IMR-90 (cell line): ENCODE results near the gene ATP10D. TPM values are rescaled to one million over a fixed set of nuclear protein-coding genes. Genes with fewer than 3 reads are reported as not detected.

Experiments used
- ATAC-seq: fragments of 200-7000 bp; cut with Tn5 transposase; 2 replicates; pipeline ENCODE4 v1.9.1; 2020; ENCODE audit warnings: low read depth, mild to moderate bottlenecking, moderate library complexity
- BruUV-seq: library from RNA; stranded (reverse); fragments of 400-500 nt; replicated peaks from 2 replicates; lab custom pipeline; 2021; lab: Mats Ljungman, UMichigan
- CTCF ChIA-PET: fragments of 300-600 bp; formaldehyde crosslinking; extraction: SDS; loops from one replicate; lab custom pipeline; 2021; ENCODE audit warnings: antibody characterized with exemption; lab: Yijun Ruan, JAX
- POLR2A ChIA-PET: fragments of 300-600 bp; sonication (Branson Sonifier 250); formaldehyde crosslinking; loops from one replicate; lab custom pipeline; 2022; ENCODE audit warnings: antibody characterized with exemption; ENCODE audit not compliant: unreplicated experiment; lab: Charles Lee
- DNase-seq: peaks from one replicate; pipeline ENCODE4 v3.0.0; 2013
- H2AFZ ChIP-seq: replicated peaks from 2 replicates; pipeline ENCODE3; 2013; ENCODE audit warnings: low read length, mild to moderate bottlenecking; ENCODE audit not compliant: poor library complexity
- H2AK5ac ChIP-seq: 2 replicates; pipeline ENCODE4 v1.6.1; 2013; ENCODE audit warnings: low read depth, low read length, inconsistent platforms
- H2AK9ac ChIP-seq: replicated peaks from 2 replicates; pipeline ENCODE3; 2013; ENCODE audit warnings: mild to moderate bottlenecking, low read depth, low read length, moderate library complexity; ENCODE audit not compliant: poor library complexity
- H2BK120ac ChIP-seq: 2 replicates; pipeline ENCODE4 v1.6.1; 2013; ENCODE audit warnings: low read depth, low read length, inconsistent platforms
- H2BK15ac ChIP-seq: 3 replicates; pipeline ENCODE4 v1.6.1; 2013; ENCODE audit warnings: low read depth, low read length, inconsistent platforms
- H2BK20ac ChIP-seq: 2 replicates; pipeline ENCODE4 v1.6.1; 2013; ENCODE audit warnings: low read depth, mild to moderate bottlenecking, inconsistent platforms, low read length, moderate library complexity
- H2BK5ac ChIP-seq: 2 replicates; pipeline ENCODE4 v1.6.1; 2013; ENCODE audit warnings: mild to moderate bottlenecking, low read depth, low read length, inconsistent platforms; ENCODE audit not compliant: poor library complexity, severe bottlenecking
- H3K14ac ChIP-seq: replicated peaks from 2 replicates; pipeline ENCODE4 v1.6.1; 2013; ENCODE audit warnings: low read depth, low read length, inconsistent platforms
- H3K18ac ChIP-seq: 2 replicates; pipeline ENCODE4 v1.6.1; 2013; ENCODE audit warnings: low read depth, low read length, control low read depth
- H3K23ac ChIP-seq: 2 replicates; pipeline ENCODE4 v1.6.1; 2013; ENCODE audit warnings: low read depth, low read length, inconsistent platforms
- H3K27ac ChIP-seq: 2 replicates; pipeline ENCODE4 v1.5.1; 2013; ENCODE audit warnings: mild to moderate bottlenecking, control low read depth, low read length; ENCODE audit not compliant: insufficient read depth
- H3K27me3 ChIP-seq: 2 replicates; pipeline ENCODE4 v1.6.1; 2013; ENCODE audit warnings: low read length; ENCODE audit not compliant: control insufficient read depth, insufficient read depth
- H3K36me3 ChIP-seq: 2 replicates; pipeline ENCODE4 v1.6.1; 2013; ENCODE audit warnings: low read length, mixed read lengths; ENCODE audit not compliant: control insufficient read depth, insufficient read depth
- H3K4ac ChIP-seq: 2 replicates; pipeline ENCODE4 v1.6.1; 2013; ENCODE audit warnings: low read depth, low read length, inconsistent platforms
- H3K4me1 ChIP-seq: 2 replicates; pipeline ENCODE4 v1.6.1; 2013; ENCODE audit warnings: low read length, mixed read lengths; ENCODE audit not compliant: control insufficient read depth, insufficient read depth
- H3K4me2 ChIP-seq: 2 replicates; pipeline ENCODE4 v1.6.1; 2013; ENCODE audit warnings: low read depth, mild to moderate bottlenecking, control low read depth, low read length, moderate library complexity
- H3K4me3 ChIP-seq: 2 replicates; pipeline ENCODE4 v1.5.1; 2013; ENCODE audit warnings: low read depth, mild to moderate bottlenecking, control low read depth, low read length, moderate library complexity; ENCODE audit not compliant: insufficient read depth
- H3K56ac ChIP-seq: 2 replicates; pipeline ENCODE4 v1.6.1; 2013; ENCODE audit warnings: low read length, inconsistent platforms; ENCODE audit not compliant: insufficient read depth; ENCODE audit errors: extremely low read depth
- H3K79me1 ChIP-seq, 2 experiments: 2 replicates each; pipeline ENCODE4 v1.6.1; 2013; ENCODE audit warnings: low read length in 2 of 2, inconsistent platforms in 1 of 2, low read depth in 1 of 2
- H3K9ac ChIP-seq: 2 replicates; pipeline ENCODE4 v1.6.1; 2013; ENCODE audit warnings: low read depth, low read length, control low read depth
- H3K9me1 ChIP-seq: 2 replicates; pipeline ENCODE4 v1.6.1; 2013; ENCODE audit warnings: low read length, inconsistent platforms; ENCODE audit not compliant: insufficient read depth
- H3K9me3 ChIP-seq: 2 replicates; pipeline ENCODE4 v1.6.1; 2013; ENCODE audit warnings: low read length; ENCODE audit not compliant: control insufficient read depth, insufficient read depth
- H4K20me1 ChIP-seq: 2 replicates; pipeline ENCODE4 v1.6.1; 2013; ENCODE audit warnings: low read length, inconsistent platforms; ENCODE audit not compliant: insufficient read depth
- H4K5ac ChIP-seq: 2 replicates; pipeline ENCODE4 v1.6.1; 2013; ENCODE audit warnings: mild to moderate bottlenecking, low read depth, low read length, control low read depth
- H4K8ac ChIP-seq, 2 experiments: 2 replicates each; pipeline ENCODE4 v1.6.1; 2013; ENCODE audit warnings: low read depth in 2 of 2, low read length in 2 of 2, control low read depth in 1 of 2, inconsistent platforms in 1 of 2
- H4K91ac ChIP-seq: 2 replicates; pipeline ENCODE4 v1.6.1; 2013; ENCODE audit warnings: low read depth, low read length, inconsistent platforms; ENCODE audit not compliant: insufficient read depth
- BHLHE40 ChIP-seq: fragments of 150-350 bp; IDR thresholded peaks from 2 replicates; pipeline ENCODE4 v1.6.1; 2016; ENCODE audit warnings: mild to moderate bottlenecking, low read depth, low read length
- CHD1 ChIP-seq: IDR thresholded peaks from 2 replicates; pipeline ENCODE4 v1.6.1; 2012; ENCODE audit warnings: low read depth, low read length, improper control_type of control experiment
- FOS ChIP-seq: fragments of 150-350 bp; IDR thresholded peaks from 2 replicates; pipeline ENCODE4 v1.6.1; 2016; ENCODE audit warnings: low read depth, low read length
- MAFK ChIP-seq: IDR thresholded peaks from 2 replicates; pipeline ENCODE4 v1.6.1; 2012; ENCODE audit warnings: low read depth, low read length, improper control_type of control experiment
- MAZ ChIP-seq: IDR thresholded peaks from 2 replicates; pipeline ENCODE4 v1.6.1; 2012; ENCODE audit warnings: low read depth, mild to moderate bottlenecking, low read length, improper control_type of control experiment, moderate library complexity, borderline replicate concordance
- MXI1 ChIP-seq: IDR thresholded peaks from 2 replicates; pipeline ENCODE4 v1.6.1; 2012; ENCODE audit warnings: low read depth, mild to moderate bottlenecking, low read length, moderate library complexity, borderline replicate concordance
- NFE2L2 ChIP-seq: fragments of 150-350 bp; IDR thresholded peaks from 2 replicates; pipeline ENCODE4 v1.6.1; 2016; ENCODE audit warnings: low read depth, mild to moderate bottlenecking, low read length
- POLR2A ChIP-seq: IDR thresholded peaks from 2 replicates; pipeline ENCODE4 v1.6.1; 2012; ENCODE audit warnings: mild to moderate bottlenecking, low read depth, low read length
- RAD21 ChIP-seq: IDR thresholded peaks from 2 replicates; pipeline ENCODE4 v1.6.1; 2012; ENCODE audit warnings: low read length, improper control_type of control experiment
- RCOR1 ChIP-seq: IDR thresholded peaks from 2 replicates; pipeline ENCODE4 v1.6.1; 2012; ENCODE audit warnings: mild to moderate bottlenecking, low read length, improper control_type of control experiment; ENCODE audit not compliant: insufficient replicate concordance
- SMC3 ChIP-seq: fragments of 150-350 bp; IDR thresholded peaks from 2 replicates; pipeline ENCODE4 v1.6.1; 2016; ENCODE audit warnings: low read depth, mild to moderate bottlenecking, antibody characterized with exemption, low read length, moderate library complexity
- WGBS, 2 experiments: methylation state at CpG; one replicate each; pipeline versions ENCODE4 v1.1.5 to v1.1.7; 2013; ENCODE audit warnings: missing lambda C conversion rate in 2 of 2; ENCODE audit not compliant: insufficient read length in 1 of 2; ENCODE audit errors: extremely low coverage in 2 of 2; 5-methylcytosine and 5-hydroxymethylcytosine counted together
- dilution Hi-C: fragments of 300-500 bp; cut with HindIII; formaldehyde crosslinking; loops from one replicate; pipeline ENCODE4 v1.14.3; 2018; ENCODE audit warnings: low sequenced_read_pairs; ENCODE audit not compliant: unreplicated experiment
- in situ Hi-C: fragments of 300-500 bp; cut with MboI; formaldehyde crosslinking; loops from 3 replicates; pipeline ENCODE4 v1.14.3; 2019; ENCODE audit warnings: low sequenced_read_pairs, inconsistent platforms, mixed read lengths
- intact Hi-C: fragments of 100-400 bp; cut with micrococcal nuclease; formaldehyde crosslinking; loops from 2 replicates; pipeline ENCODE4 v1.10.0; 2022
- polyA plus RNA-seq, 3 experiments: library from polyadenylated mRNA; depleted of rRNA; stranded (reverse); fragments of >200 nt; gene quantifications; 2 replicates each; pipeline ENCODE4 v1.2.3, GENCODE V29; 2012; ENCODE audit warnings: low replicate concordance in 1 of 3
- total RNA-seq: library from RNA; depleted of rRNA; stranded (reverse); fragments of >200 nt; gene quantifications from 2 replicates; pipeline ENCODE4 v1.2.3, GENCODE V29; 2012
- TF ChIP-seq, protein P1 (sequence below): fragments of 150-350 bp; IDR thresholded peaks from 2 replicates; pipeline ENCODE4 v1.6.1; 2017; ENCODE audit warnings: mild to moderate bottlenecking, antibody characterized with exemption, low read length, low read depth
- TF ChIP-seq, protein P2 (sequence below): fragments of 150-350 bp; IDR thresholded peaks from 2 replicates; pipeline ENCODE4 v1.6.1; 2016; ENCODE audit warnings: low read depth, mild to moderate bottlenecking, low read length, moderate library complexity, borderline replicate concordance

ATP10D gene
- total and polyA plus RNA-seq, 2 of the 4 experiments (the other 2 are of a cell fraction): 28.9 to 135 TPM

DNA sequence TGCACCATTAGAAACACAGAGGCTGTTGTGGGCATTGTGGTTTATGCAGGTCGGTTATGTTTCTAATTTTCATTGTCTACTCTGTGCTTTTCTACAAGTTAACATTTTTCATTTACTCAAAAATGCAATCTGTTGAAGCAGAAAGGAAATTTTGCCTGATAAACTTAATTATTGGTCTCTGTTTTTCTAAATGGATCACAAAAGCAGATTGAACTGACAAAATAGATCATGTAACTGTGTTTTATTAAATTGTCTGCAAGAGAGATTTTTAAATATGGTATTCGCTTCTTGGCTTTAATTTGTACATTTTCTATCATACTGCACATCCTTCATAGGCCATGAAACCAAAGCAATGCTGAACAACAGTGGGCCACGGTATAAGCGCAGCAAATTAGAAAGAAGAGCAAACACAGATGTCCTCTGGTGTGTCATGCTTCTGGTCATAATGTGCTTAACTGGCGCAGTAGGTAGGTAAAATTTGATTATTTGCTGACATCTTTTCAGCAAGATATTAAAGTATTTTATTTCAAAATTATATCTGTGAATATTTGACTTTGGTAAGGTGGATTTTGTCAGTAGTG, 50.6 kb downstream of the ATP10D start:
- dilution Hi-C loops: no loop called here

More for the DNA sequence above, 50.6 kb downstream of the ATP10D start:
- H3K56ac ChIP-seq: no peak overlapping the region
- no peak overlapping the region for H2AFZ ChIP-seq
- peaks cover 13% of the 10 kb centered on the region for H3K4me1 ChIP-seq
- no peak overlapping the region for H4K5ac ChIP-seq
- no peaks in the 10 kb centered on the region for H4K20me1 ChIP-seq
- ChIA-PET POLR2A (no interaction called here), CTCF (no interaction called here)
- TF ChIP-seq CHD1 (no peak), BHLHE40 (no peak), NFE2L2 (no peak), RAD21 (no peak), RCOR1 (no peak), MAZ (no peak), FOS (no peak), POLR2A (no peak), MXI1 (no peak), MAFK (no peak), SMC3 (no peak)
- TF ChIP-seq, protein P1, sequence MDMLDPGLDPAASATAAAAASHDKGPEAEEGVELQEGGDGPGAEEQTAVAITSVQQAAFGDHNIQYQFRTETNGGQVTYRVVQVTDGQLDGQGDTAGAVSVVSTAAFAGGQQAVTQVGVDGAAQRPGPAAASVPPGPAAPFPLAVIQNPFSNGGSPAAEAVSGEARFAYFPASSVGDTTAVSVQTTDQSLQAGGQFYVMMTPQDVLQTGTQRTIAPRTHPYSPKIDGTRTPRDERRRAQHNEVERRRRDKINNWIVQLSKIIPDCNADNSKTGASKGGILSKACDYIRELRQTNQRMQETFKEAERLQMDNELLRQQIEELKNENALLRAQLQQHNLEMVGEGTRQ: no peak
- TF ChIP-seq, protein P2, sequence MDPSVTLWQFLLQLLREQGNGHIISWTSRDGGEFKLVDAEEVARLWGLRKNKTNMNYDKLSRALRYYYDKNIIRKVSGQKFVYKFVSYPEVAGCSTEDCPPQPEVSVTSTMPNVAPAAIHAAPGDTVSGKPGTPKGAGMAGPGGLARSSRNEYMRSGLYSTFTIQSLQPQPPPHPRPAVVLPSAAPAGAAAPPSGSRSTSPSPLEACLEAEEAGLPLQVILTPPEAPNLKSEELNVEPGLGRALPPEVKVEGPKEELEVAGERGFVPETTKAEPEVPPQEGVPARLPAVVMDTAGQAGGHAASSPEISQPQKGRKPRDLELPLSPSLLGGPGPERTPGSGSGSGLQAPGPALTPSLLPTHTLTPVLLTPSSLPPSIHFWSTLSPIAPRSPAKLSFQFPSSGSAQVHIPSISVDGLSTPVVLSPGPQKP: no peak
- H4K8ac ChIP-seq: no peak overlapping the region
- no peaks in the 10 kb centered on the region for H3K9me3 ChIP-seq
- no TSS peak for BruUV-seq
- DNase-seq (no peak), ATAC-seq (no peak)
- no peak overlapping the region for H3K18ac ChIP-seq
- no peak overlapping the region for H2AK9ac ChIP-seq
- H2BK120ac ChIP-seq: no peak overlapping the region
- H3K9me1 ChIP-seq: peaks cover 8% of the 10 kb centered on the region; the same call in 1 of the 2 replicates
- H3K4ac ChIP-seq: no peak overlapping the region
- H3K4me2 ChIP-seq: no peak overlapping the region
- H2BK20ac ChIP-seq: no peak overlapping the region
- peak overlapping the region; percentile 16; the same call in 1 of the 2 replicates for H2AK5ac ChIP-seq
- no peak overlapping the region for H3K4me3 ChIP-seq
- in situ Hi-C loops (no loop called here), intact Hi-C loops (no loop called here)
- peaks cover 5% of the 10 kb centered on the region for H3K36me3 ChIP-seq
- no peak overlapping the region for H2BK15ac ChIP-seq
- peaks cover 15 to 31% of the 10 kb centered on the region in 2 experiments for H3K79me1 ChIP-seq
- H3K27me3 ChIP-seq: no peaks in the 10 kb centered on the region
- no peak overlapping the region for H3K27ac ChIP-seq
- WGBS, 2 experiments: no CpG with 5 or more reads among the region's 5 CpGs
- no peak overlapping the region for H3K23ac ChIP-seq
- no peak overlapping the region for H2BK5ac ChIP-seq
- no peak overlapping the region for H3K14ac ChIP-seq
- H3K9ac ChIP-seq: no peak overlapping the region
- no peak overlapping the region for H4K91ac ChIP-seq
